Spleen (tissue), 7 donors: ENCODE results near the gene LMO2.

Experiments
- CTCF ChIP-seq, 11 experiments: fragments of 200-600 bp in 7 of 11; fragments of 450-650 bp in 4 of 11; sonication (generic) in 4 of 11; IDR thresholded peaks in 8 of 11; conservative IDR thresholded peaks in 3 of 11; 1 replicate in 7 of 11; 2 replicates in 4 of 11; pipeline versions ENCODE4 v1.4.0 to v1.8.0; 2016 to 2021; ENCODE audit warnings: antibody characterized with exemption in 11 of 11, inconsistent platforms in 4 of 11, mild to moderate bottlenecking in 1 of 11
- POLR2AphosphoS5 ChIP-seq, 3 donors: sonication (generic); formaldehyde crosslinking; IDR thresholded peaks; one replicate each; pipeline ENCODE4 v1.5.1; 2017; ENCODE audit warnings: antibody characterized with exemption in 3 of 3
- donor health status: DM: no; HTN: no; CAD: no; lungs with moderate emphysema.
- donor health status: DM: no; HTN: no; CAD: no.
- donor health status: DM: no; HTN: no; CAD: no.

- no peak for TF ChIP-seq CTCF (IDR thresholded peaks at IDR 0.05 in 8 of 11, conservative IDR thresholded peaks at IDR 0.05 in 3 of 11)
- peak in 1 of 3 donors; percentile 21 for TF ChIP-seq POLR2AphosphoS5 (IDR thresholded peaks at IDR 0.05)
Observed at GRCh38 chr11:33912405-33913361, 20.8 kb upstream of the LMO2 start.
